Measurements from ENCODE around the gene EIF5AL1. TPM values are rescaled to one million over a fixed set of nuclear protein-coding genes. Genes with fewer than 3 reads are reported as not detected.

Gene EIF5AL1
- total and polyA plus RNA-seq, 2 of the 8 experiments (the other 6 are each of a cell fraction or from before 2014, with no cell fraction given): 1.7 to 2.2 TPM

DNA sequence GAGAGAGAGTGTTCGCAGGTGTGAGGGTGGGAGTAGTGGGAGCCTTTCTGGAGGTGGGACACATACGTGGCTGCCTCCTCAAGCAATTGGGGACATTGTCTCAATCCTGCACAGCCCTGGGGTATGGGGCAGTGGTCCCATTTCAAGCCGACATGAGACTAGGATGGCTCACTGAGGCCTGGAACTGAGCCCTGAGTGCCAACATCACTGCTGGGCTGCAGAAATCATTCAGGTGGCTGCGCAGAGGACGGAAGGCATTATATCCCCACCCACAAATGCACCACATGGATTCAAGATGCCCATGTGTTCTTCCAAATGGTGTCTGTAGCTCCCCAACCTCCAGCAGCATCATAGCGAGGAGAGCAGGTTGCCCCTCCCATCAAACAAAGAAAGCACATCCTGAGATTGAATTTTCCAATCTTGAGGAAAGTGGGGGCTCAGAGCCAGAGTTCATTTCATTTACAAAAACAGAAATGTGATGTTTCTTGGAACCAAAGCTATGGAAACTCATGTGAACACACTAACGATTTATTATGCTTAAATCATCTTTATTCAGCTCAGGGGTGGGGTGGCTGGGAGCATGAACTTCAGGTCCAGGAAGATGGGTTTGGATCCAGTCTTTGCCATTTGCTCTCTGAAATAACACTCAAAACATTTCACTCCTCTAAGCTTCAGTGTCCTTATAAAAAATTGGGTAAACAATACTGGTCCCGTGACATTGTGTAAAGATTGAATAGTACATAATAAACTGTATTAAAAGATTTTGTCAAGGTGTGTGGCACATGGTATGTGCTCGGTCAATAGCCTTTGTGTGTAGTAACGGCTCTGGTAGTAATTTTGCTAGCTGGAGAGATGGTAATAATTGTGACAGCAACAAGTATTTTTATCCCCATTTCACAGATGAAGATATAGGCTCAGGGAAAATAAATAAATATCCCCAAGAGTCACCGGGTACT, 43.3 kb downstream of the EIF5AL1 start:
- H2BK20ac ChIP-seq (ENCODE audit: low read length): no peak overlapping the region
- no peaks in the 10 kb centered on the region for H3K79me2 ChIP-seq (ENCODE audit: control insufficient read depth in 1 of 2, insufficient read depth in 2 of 2, low read length in 2 of 2)
- no peak for DNase-seq (ENCODE audit: low read depth in 1 of 2, low spot score in 2 of 2)
- WGBS, 2 experiments (ENCODE audit: extremely low coverage in 1 of 2, insufficient coverage in 1 of 2, insufficient read length in 1 of 2, insufficient replicate concordance in 2 of 2, low coverage in 1 of 2, low lambda C conversion rate in 2 of 2, missing lambda C conversion rate in 1 of 2): 88% methylated on average over 11 of the region's 11 CpGs; no CpG with 5 or more reads in 1 of the 2 experiments
- H3K14ac ChIP-seq (ENCODE audit: insufficient read length): no peak overlapping the region
- no peak overlapping the region for H2AK5ac ChIP-seq (ENCODE audit: low read depth, low read length)
- H4K91ac ChIP-seq (replicated peaks; ENCODE audit: insufficient read length, low read length): no peak overlapping the region
- H3K4me2 ChIP-seq (ENCODE audit: insufficient read depth in 1 of 2, low read depth in 2 of 2, low read length in 2 of 2): no peak overlapping the region
- ChIA-PET POLR2A (ENCODE audit: partially characterized antibody) (no interaction called here), CTCF (ENCODE audit: partially characterized antibody) (interaction anchor here (2.4 kb wide), 1 partner anchor 54 kb away, joined by 8 read pairs; the partner anchor contains the start of gene SFTPA1)
- H3K4me1 ChIP-seq (replicated peaks in 1 of 4; ENCODE audit: control insufficient read depth in 3 of 4, insufficient read depth in 4 of 4, low read length in 3 of 4): no peaks in the 10 kb centered on the region
- no peak overlapping the region for H3K23ac ChIP-seq (ENCODE audit: insufficient read length)
- FAIRE-seq: no peak
- no peak overlapping the region for H3K4ac ChIP-seq (replicated peaks; ENCODE audit: insufficient read length, low read depth, low read length)
- H3K27ac ChIP-seq (ENCODE audit: low read depth, low read length): no peak overlapping the region
- H3K27me3 ChIP-seq (replicated peaks in 1 of 4; ENCODE audit: control insufficient read depth in 3 of 4, extremely low read depth in 1 of 4, insufficient read depth in 3 of 4, low read length in 3 of 4): no peaks in the 10 kb centered on the region; a peak in 1 of 7 replicates
- H3K9ac ChIP-seq (replicated peaks in 1 of 4; ENCODE audit: extremely low read depth in 1 of 4, low read depth in 3 of 4, low read length in 3 of 4): no peak overlapping the region
- no peaks in the 10 kb centered on the region for H3K79me1 ChIP-seq (ENCODE audit: low read depth, low read length)
- no peaks in the 10 kb centered on the region for H3K36me3 ChIP-seq (ENCODE audit: control insufficient read depth in 2 of 4, insufficient read depth in 4 of 4, low read length in 3 of 4)
- no peak overlapping the region for H3K56ac ChIP-seq (replicated peaks; ENCODE audit: insufficient read length, low read depth, low read length)
- no peak overlapping the region for H2BK120ac ChIP-seq (replicated peaks; ENCODE audit: low read depth, low read length)
- H4K5ac ChIP-seq (ENCODE audit: insufficient read length, low read depth, low read length): no peak overlapping the region
- H3K23me2 ChIP-seq (ENCODE audit: low read depth, low read length): no peaks in the 10 kb centered on the region
- H4K20me1 ChIP-seq (replicated peaks in 1 of 2; ENCODE audit: control insufficient read depth in 1 of 2, insufficient read depth in 2 of 2, low read length in 2 of 2): no peaks in the 10 kb centered on the region
- H2BK5ac ChIP-seq (ENCODE audit: low read depth, low read length): no peak overlapping the region
- no peak overlapping the region for H2AFZ ChIP-seq (ENCODE audit: low read length)
- no peak for TF ChIP-seq RBBP5 (IDR thresholded peaks at IDR 0.05; ENCODE audit: borderline replicate concordance, low read depth, low read length)
- no peak for TF ChIP-seq SIX5 (IDR thresholded peaks at IDR 0.05; ENCODE audit: low read depth, low read length)
- no peak for TF ChIP-seq TAF7 (optimal IDR thresholded peaks at IDR 0.05; ENCODE audit: borderline replicate concordance, low read depth, low read length)
- no peak for TF ChIP-seq HDAC2 (IDR thresholded peaks at IDR 0.05; ENCODE audit: borderline replicate concordance in 1 of 2, low read depth in 2 of 2, low read length in 2 of 2)
- no peak for TF ChIP-seq RNF2 (IDR thresholded peaks at IDR 0.05; ENCODE audit: borderline replicate concordance, low read depth, low read length, missing control alignments, poor library complexity, severe bottlenecking)
- no peak for TF ChIP-seq ASH2L (IDR thresholded peaks at IDR 0.05; ENCODE audit: low read length)
- TF ChIP-seq SIN3A (conservative IDR thresholded peaks at IDR 0.05 in 1 of 2, IDR thresholded peaks at IDR 0.05 in 1 of 2; ENCODE audit: low read depth in 1 of 2, low read length in 2 of 2): no peak
- no peak overlapping the region for H2BK12ac ChIP-seq (ENCODE audit: low read depth, low read length)
- no peak overlapping the region; the same call in 1 of the 2 replicates for H4K8ac ChIP-seq (ENCODE audit: extremely low read depth, insufficient read depth, low read length)
- no peak overlapping the region for H2BK15ac ChIP-seq (ENCODE audit: low read length)
- no peaks in the 10 kb centered on the region for H3K9me3 ChIP-seq (ENCODE audit: insufficient read depth in 2 of 2, low read depth in 1 of 2, low read length in 1 of 2)
- H3K18ac ChIP-seq (ENCODE audit: extremely low read depth, low read length): no peak overlapping the region
- no peak overlapping the region for H3K4me3 ChIP-seq (ENCODE audit: extremely low read depth in 1 of 4, insufficient read depth in 2 of 4, low read depth in 3 of 4, low read length in 4 of 4)
